Hindlimb muscle (tissue), 1 donor: ENCODE measurements around the gene ONECUT1. TPM values are rescaled to one million over a fixed set of nuclear protein-coding genes. Genes with fewer than 3 reads are reported as not detected.
"Not testable (repeated sequence)": the region's sequence is repeated elsewhere in the genome, so short reads cannot be mapped to it uniquely, and the experiment has no call there.

Source experiments
- DNase-seq: peaks from one replicate; pipeline ENCODE4 v3.0.0-alpha.2; 2013
- polyA plus RNA-seq: library from polyadenylated mRNA; unstranded; fragments of 120-200 nt; gene quantifications from one replicate; pipeline ENCODE4 v1.2.1, GENCODE V29; 2013; ENCODE audit not compliant: insufficient read length

Gene ONECUT1
- polyA plus RNA-seq, result not detected

DNA sequence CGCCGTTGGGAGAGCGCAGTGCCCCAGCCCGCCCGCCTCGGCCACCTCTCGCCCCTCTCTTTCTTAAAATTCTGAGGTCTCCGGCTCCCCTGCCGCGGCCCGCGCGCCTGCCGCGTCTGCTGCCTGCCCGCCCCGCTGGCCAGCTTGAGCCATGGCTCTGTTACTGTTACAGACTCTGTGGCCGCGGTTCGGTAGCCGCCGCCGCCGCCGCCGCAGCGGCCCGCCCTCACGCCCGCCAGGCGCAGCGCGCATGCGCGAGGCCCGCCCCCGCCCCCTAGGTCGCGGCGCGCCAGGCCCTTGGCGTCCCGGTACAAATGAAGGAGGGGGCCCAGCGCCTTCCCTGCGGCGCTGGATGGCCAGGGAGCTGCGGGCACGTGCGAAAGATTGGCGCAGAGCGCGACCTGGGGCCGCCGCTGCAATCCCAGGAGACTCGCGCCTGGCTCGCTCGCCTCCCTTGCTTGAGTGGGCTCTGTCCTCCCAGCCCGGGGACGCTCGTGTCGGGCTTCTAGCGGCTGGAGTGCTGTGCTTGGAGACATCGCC lies at the start of gene ONECUT1:
ONECUT1 (minus strand) TSS at position 168 of the 540 bp plus-strand sequence. CDS start 452 bp downstream, outside the sequence.
- DNase-seq, result peak; percentile 60

DNA sequence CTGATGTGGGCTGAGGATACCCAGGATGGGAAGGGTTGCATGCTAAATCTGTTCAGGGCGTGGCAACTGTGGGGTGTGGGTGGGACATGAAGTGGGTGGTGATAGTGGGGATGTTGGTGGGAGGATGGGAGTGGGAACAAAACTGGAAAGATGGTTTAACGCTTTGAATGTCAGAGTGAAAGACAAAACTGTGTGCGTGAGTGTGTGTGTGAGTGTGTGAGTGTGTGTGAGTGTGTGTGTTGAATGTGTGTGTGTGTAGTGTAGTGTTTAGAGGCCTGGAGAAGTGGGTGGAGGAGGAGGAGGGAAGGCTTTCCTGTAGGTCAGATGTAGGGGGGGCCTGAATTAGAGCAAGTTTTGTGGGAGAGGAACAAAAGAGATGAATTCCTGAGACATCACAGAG lies 44.2 kb upstream of the ONECUT1 start:
- no peak for DNase-seq

DNA sequence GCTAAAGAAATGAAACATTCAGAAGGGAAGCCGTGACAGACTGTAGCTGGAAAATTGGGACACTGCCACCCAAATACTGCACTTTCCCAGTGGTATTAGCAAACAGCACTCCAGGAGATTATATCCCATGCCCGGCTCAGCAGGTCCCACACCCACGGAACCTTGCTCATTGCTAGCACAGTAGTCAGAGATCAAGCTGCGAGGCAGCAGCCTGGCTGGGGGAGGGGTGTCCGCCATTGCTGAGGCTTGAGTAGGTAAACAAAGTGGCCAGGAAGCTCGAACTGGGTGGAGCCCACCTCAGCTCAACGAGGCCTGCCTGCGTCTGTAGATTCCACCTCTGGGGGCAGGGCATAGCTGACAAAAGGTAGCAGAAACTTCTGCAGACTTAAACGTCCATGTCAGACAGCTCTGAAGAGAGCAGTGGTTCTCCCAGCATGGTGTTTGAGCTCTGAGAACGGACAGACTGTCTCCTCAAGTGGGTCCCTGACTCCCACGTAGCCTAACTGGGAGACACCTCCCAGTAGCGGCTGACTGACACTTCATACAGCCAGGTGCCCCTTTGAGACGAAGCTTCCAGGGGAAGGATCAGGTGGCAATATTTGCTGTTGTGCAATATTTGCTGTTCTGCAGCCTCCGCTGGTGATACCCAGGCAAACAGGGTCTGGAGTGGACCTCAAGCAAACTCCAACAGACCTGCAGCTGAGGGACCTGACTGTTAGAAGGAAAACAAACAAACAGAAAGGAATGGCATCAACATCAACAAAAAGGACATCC lies 34.2 kb upstream of the ONECUT1 start:
- DNase-seq, result not testable (repeated sequence)

DNA sequence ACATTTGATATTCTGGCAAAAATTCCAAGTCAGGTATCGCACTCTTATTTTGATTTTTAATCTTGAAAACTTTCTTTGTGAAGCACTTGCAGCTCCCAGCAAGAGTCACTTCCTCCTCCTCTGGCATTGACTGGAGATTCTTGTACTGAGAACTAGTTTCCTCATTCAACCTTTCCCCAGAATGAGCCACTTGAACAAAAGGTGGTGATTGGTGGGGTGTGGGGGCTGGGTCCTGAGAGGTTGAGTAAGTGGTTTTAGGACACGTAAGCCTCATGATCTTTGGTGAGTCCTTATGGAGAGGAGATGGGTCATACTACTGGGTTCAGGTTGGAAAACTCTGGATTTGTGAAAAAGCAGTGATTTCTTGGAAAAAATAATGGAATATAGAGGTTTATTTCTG lies 32.3 kb upstream of the ONECUT1 start:
- DNase-seq, result no peak

DNA sequence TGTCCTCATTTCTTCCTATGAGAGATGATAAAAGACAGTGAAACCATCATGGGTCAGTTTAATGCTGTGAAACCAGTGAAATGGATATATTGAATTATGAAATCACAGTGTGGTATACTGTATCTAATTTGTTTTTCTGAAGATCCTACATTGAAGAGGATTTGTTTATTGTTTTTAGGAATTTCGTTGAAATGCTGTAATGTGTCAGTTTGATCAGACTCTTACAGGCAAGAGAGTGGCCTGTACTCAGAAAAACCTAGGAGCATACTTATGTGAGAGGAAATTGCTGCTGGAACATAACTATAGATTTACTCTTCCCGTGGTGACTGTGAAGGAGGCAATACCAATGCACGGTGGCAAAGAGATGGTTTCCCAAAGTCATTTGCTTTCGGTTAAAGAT lies 29.1 kb upstream of the ONECUT1 start:
- DNase-seq, result no peak

DNA sequence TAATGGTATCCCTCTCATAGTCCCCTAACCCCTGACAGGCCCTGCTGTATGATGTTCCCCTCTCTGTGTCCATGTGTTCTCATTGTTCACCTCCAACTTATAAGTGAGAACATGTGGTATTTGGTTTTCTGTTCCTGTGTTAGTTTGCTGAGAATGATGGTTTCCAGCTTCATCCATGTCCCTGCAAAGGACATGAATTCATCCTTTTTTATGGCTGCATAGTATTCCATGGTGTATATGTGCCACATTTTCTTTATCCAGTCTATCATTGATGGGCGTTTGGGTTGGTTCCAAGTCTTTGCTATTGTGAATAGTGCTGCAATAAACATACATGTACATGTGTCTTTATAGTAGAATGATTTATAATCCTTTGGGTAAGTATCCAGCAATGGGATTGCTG lies 25.8 kb upstream of the ONECUT1 start:
- not testable (repeated sequence) for DNase-seq

DNA sequence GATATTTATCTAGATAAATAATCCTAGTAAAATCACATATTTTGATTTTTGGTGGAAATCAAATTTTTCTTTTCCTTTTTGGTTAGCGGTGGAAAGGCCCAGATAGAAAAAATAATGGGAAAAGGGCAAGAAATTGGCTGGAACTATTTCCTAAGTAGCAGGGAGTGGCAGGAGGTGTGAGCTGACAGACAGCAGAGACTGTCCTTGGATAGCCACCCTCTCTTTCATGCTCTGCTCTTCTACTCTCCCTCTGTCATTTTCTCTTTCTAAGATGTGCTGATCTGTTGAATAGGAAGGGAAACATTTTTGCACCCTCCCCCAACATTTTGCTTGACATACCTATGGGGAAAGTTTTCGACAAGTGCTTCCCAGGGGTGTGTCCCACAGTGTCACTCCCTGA lies 18.9 kb upstream of the ONECUT1 start:
- no peak for DNase-seq

DNA sequence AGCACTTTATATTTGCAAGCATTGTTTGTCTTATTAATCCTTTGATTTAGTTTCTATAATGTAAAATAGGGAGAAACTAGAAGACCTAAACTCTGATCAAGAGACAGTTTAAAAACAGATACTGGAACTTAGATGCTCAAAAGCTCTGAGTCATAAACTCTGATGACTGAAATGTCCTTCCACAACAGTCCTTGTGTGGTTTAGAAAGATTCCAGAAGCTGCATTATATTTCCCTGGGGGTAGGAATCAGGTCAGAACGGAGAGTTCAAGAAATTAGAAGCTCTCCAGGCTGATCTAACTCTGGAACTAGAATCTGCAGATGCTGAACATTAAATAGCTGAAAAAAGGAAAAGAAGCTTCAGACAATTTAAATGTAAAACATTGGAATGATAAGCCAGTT lies 18.3 kb upstream of the ONECUT1 start:
- DNase-seq, result no peak

DNA sequence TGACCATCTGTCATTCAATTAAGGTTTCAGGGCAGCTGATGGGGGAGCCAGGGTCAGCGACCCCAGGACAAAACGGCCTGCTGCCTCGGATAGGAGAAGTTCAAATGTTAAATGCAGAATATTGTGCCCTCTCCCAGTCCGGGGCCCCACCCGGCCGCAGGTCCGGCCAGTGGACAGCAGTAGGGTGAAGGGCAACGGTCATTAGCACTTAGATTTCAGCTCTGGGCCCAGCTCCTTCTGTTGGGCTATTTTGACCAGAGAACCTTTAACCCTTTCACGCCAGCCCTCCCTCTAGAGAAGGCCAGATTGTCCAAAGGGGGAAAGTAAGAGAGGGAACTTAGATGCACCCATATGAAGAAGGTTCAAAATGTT lies 16.1 kb upstream of the ONECUT1 start:
- DNase-seq, result no peak

DNA sequence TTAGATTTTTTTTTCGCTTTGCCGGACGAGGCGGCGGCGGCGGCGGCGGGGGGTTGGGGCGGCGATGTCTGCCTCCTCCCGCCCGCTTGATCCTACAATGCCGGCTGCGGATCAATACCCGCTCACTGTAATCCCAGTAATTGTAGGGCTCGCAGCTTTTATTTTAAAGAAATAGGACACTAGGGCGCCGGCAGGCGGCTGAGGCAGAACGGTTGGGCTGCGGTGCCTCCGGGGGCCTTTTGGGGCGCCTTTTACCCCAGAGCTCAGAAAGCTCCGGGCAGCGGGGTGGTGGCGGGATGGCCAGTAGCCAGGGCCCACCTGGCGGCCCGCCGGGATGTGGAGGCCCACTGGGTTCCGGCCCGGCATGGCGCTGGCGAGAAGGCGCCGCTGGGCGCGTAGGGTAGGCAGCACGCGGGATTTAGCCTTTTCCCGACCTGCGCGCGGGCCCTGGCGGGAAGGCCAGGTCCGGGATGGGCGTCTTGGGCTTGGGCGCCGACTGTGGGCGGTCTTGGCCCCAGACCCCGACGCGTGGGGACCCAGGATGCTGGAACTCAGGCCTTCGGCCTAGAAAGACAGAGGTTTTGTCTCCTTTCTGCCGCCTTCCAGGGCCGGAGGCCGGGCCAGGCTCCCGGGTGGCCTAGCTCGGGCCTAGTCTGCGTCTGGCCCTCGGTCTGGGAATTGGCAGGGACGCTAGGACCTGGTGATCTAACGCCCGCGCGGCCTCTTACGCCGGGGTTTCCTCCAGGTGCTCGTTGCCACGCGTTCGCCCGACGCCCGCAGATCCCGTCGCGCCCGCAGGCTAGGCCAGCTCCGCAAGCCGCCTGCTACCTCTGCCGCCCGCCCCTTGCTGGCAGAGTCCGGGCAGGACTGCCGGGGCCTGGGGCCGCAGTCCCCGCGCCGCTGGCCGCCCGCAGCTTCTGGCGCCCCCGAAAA lies 15.5 kb upstream of the ONECUT1 start:
- no peak for DNase-seq

DNA sequence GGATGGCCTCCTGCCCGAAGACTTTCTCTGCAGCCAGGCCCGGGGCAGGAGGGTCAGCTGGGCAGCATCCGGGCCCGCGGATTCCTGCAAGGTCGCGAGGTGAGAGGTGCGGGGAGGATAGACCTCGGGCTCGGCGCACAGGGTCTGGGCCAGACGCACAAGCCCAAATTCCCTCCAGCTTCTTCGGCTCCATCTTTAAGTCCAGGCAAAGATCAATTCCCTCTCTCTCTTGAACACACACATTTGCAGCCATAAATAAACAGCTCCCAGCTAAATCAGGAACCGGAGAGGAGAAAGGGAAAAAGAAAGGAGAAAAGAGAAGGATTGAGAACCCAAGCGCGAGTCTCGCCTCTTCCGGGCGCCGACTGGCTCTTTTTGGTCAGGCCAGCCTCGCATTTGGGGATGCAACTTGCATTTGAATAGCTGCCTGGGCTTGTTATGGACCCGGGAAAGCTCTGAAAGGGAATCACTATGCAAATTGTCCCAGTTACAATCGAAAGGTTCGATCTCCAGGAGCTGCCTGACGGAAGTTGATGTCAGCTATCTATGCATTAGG lies 14.5 kb upstream of the ONECUT1 start:
- DNase-seq, result no peak

DNA sequence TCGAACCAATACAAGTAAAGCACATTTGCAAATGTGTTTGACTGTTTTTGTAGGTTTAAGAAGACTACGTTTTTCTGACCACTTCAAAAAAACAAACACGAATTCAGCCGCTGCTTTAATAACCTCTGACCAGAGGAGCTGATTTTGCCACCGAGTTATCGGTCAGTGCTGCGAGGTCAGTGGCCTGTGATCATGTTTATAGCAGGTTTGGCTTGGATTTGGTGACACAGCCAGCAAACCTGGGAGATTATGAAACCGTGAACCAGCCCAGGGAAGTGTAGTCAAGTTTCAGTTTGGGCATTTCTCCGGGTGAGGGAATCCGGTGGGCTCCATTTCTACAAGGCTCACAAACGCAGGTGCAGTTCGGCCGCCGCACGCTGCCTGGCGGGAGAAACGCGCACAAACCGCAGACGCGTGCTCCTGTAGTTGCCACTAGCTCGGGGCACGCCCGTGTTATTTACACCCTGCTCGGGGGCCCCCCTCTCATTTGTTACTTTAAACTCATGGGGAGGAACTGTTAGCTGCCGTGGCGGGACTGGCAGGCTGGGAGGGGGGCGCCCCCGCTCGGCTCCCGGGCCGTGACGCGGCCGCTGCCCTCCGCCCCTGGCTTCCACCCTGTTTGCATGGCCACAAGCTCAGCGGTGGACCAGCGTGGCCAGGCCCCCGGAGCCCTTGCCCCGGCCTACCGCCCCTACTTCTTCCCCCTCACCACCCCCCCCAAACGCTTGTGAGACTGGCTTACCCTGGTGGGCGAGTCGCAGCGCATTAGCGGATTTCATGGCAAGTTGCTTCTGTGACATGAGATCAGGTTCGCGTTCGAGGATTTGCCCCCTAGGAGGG lies 13.6 kb upstream of the ONECUT1 start:
- DNase-seq, result no peak

DNA sequence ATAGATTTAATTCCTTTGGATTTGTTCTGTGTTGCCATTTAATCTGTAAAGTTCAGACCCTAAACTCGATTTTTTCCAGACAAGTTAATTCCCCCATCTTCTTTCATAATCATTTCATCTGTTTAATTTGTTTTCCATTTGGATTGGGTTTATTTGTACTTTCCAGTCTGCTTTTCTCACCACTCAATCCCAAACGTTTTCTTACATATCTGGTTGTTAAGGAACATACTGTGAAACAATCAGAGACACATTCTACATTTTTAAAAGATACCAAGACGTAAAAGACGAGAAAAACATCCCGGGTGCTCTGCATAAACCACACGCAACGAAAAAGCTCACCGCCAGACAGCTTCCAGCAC lies 13.0 kb upstream of the ONECUT1 start:
- DNase-seq, result no peak

DNA sequence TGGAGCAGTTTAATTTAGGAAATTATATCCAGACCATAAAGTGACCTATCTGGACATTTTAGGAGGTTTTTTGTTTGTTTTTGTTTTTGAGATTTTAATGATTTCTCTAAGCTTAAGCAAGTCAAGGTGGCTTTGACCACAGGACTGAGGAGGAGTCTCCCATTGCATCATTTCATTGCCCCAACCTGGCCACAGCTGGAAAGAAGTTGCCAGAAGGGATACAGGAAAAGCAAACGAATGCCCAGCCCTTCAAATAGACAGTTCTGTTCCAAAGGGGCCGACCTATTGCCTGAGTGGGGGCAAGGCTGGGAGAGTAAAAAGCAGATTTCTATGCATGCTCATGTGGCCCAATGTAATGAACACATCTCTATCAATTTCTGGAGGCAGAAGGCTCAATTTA lies 12.0 kb upstream of the ONECUT1 start:
- no peak for DNase-seq

DNA sequence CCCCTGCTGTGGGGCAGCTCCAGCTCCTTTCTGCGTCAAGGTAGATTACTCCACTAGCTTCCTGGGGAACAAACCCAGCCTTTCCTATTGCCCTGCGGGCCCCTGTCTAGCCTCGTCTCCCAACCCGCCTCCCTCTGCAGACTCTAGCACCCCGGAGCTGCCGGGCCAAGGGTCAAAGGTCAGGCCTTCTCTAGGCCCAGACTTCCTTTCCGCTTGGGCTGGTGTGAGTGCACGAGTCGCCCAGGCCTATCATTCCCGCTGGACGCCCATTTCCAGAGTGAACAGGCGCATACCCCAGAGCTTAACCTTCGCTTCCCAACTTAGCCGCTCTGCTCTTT lies 11.6 kb upstream of the ONECUT1 start:
- no peak for DNase-seq

DNA sequence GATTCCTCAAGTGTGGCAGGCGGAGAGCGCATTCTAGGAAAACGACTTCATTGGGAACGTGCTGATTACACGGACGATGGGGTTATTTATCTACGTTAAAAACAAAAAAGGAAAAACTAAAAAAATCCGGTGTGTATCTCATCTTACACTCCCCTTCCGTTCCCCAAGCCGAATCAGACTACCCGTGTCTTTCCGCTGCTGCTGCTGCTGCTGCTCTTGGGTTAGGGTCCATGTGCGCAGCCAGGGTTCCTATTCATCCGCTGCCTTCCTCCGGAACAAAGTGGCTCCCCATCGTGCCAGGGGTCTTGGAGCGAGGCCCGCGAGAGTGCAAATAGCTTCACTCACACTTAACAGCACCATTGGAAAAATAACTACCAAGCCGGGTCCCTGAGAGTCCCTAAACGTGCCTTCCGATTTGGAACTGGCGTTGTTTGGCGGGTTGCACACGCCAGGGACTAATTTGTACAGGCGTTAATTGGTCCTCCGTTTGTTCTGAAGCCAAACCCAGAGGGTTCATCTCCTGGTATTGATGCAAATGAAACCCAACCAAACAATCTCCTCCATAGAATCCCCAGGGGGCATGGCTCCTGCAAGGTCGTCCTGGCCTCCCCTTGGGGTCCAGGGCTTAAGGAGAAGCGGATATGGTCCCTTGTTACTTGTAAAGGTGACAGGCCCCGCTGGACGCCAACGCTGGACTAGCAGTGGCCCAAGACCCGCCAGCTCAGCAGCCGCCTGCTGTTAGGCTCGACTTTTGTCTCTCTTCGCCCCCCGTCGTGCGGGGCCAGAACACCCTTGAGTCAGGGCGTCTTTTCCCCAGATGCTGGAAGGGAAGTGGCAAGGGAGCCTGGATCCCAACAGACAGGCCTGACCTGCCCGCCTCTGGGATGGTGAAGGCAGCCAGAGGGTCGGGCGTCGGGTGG lies 11.0 kb upstream of the ONECUT1 start:
- DNase-seq, result no peak

DNA sequence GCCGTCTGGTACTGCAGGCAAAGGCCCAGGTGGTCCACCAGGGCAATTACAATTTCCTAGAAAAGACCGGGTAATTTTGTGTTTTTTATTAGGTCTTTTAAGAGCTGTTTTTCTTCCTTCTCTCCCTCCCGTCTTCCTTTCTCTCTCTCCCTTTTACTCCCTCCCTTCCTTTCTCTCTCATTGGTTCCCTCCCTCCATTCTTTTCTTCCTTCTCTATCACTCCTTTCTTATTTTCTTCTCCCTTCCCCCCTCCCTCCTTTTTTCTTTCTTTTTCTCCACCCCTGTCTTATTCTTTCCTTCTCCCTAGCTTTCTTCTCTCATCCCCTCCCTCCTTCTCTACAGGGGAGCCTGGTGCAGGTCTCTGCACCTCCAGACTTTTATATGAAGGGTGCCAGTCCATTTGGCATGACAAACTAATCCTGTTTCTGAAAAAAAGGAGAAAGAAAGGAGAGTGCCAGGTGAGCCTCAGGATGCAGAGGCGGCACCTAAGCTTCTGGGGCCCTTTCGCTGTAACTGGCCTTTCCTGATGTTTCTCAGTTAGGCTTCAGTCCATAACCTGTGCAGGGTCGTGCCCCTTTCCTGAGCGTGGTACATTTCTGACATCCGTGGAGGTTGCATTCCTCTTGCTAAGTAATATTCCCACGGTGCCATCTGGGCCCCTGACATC lies 9.1 kb upstream of the ONECUT1 start:
- DNase-seq, result no peak

DNA sequence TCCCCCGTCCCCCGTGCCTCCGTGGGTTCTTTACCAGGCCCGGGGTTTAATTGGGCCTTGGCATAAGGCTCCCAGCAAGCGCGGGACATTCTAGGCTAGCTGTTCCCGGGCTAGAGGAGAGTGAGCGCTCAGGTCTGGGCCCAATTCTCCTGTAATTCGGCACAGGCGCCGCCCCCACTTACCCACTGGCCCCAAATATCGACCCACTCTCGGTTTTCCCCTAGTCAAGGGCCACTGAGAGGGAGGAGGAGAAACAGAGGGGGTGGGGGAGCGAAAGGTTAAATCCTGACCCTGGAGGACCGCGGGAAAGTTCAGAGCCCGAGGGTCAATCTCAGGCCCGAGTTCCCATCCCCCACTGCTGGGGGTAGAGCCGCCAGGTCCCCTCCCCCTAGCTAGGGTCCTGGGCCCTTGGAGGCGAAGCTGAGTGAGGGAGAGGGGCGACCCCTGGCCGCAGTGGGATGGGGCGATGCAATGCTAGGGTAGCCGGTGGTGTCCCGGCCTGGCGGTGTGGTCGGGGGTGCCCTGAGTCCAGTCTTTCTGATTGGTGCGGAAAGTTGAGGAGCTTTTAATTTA lies 8.5 kb upstream of the ONECUT1 start:
- DNase-seq, result no peak

DNA sequence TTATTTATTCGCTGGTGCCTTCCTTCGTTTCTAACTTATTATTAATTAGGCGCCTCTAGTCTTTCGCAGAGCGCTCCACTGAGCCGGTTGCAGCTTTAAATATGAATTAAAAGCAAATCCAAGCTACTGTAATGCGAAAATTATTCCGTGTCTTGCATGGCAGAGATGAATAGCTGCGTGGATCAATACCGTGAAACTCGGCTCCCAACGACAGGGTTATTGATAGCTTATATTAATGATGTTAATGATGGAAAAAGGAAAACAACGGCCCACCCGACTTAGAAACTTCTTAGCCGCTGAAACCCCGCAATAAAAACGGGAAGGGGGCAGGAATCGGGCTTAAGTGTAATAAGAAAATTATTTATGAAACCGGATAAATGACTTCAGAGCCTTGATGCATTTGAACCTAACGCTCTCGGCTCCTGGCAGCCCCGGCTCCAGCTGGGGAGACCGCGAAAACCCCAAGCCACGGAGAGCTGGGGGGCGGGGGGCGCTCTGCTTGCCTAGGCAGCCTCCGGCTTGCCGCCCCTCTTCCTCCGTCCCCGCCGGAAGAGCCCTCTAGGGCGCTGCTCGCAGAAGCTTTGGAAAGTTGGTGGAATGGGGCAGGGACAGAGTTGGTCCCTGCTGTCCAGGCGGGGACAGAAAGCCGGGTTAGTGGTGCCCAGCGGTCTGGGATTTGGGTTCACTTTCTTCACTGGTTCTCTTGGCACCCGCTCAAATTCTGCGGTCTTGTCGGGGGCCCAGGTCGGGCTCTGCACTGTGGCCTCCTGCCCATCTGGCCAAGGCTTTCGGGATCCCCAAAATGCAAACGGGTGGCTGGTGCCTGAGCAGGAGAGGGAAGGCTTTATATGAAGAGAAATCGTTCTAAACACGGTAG lies 7.7 kb upstream of the ONECUT1 start:
- DNase-seq, result no peak
